Body of pancreas (tissue), 4 donors: ENCODE results near the gene GLIS1.

Experiments
- POLR2A ChIP-seq, 3 donors: fragments of 450-650 bp; IDR thresholded peaks; one replicate each; pipeline ENCODE4 v1.6.1; 2016; ENCODE audit warnings: antibody characterized with exemption in 3 of 3, mild to moderate bottlenecking in 2 of 3
- TF ChIP-seq, protein P1 (sequence below), 7 experiments: fragments of 450-650 bp in 4 of 7; fragments of 200-600 bp in 3 of 7; sonication (generic) in 3 of 7; IDR thresholded peaks; one replicate each; pipeline ENCODE4 v1.5.1; 2016 to 2019; ENCODE audit warnings: antibody characterized with exemption in 7 of 7

DNA sequence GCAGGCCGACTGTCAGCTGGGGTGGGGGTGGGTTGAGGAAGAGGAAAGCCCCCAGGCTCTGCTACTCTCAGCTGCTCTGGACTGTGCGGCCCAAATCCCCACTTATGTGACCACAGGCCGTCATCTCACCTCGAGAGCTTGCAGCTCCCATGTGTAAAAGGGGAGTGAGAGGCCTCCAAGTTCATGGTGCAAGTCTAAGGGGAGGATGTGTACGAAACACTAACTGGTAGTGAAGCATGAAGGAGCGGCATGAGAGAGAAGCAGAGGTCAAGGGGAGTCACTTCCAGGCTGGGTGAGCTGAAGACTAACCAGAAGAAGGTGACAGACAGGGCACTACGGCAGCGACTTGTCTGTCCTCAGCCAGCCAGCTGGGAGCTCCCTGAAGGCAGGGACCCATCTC is 43.8 kb downstream of the GLIS1 start:
- TF ChIP-seq, protein P1, sequence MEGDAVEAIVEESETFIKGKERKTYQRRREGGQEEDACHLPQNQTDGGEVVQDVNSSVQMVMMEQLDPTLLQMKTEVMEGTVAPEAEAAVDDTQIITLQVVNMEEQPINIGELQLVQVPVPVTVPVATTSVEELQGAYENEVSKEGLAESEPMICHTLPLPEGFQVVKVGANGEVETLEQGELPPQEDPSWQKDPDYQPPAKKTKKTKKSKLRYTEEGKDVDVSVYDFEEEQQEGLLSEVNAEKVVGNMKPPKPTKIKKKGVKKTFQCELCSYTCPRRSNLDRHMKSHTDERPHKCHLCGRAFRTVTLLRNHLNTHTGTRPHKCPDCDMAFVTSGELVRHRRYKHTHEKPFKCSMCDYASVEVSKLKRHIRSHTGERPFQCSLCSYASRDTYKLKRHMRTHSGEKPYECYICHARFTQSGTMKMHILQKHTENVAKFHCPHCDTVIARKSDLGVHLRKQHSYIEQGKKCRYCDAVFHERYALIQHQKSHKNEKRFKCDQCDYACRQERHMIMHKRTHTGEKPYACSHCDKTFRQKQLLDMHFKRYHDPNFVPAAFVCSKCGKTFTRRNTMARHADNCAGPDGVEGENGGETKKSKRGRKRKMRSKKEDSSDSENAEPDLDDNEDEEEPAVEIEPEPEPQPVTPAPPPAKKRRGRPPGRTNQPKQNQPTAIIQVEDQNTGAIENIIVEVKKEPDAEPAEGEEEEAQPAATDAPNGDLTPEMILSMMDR (IDR thresholded peaks at IDR 0.05), result no peak
- no peak for TF ChIP-seq POLR2A (IDR thresholded peaks at IDR 0.05)
